ENCODE results near the gene RDH12.

RDH12 gene

DNA sequence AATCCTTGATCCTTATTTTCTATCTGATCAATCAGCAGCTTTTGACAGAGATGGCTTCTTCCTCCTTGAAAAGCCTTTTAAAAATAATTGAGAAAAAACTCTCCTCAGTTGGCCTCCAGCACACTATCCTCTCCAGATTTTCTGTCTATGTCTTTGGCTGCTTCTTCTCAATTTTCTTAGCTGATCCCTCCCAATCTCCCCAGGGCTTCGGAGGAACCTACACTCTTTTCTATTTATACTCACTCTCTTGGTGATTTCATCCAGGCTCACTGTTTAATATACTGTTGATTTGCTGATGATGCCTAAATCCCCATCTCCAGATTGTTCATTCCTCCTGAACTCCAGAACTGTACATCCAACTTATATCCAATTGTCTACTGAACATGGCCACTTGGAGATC is 54.8 kb downstream of the RDH12 start:
- no peak for DNase-seq

DNA sequence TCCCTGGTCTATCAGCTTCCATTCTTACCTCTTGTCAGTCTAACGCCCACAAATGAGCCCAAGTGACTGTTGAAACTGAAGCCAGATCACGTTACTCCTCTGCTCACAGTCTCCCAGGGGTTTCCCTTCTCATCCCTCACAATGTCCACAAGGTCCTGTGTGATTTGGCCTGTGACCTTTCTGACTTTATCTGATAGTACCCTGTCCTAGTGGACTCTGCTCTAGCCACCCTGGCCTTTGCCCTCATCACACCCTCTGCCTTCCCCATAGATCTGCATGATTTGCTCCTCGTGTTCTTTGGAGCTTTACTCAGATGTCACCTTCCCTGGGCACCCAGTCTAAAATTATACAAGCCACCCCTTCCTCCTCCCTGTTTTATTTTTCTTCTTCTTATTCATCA is 55.5 kb downstream of the RDH12 start:
- no peak for DNase-seq

DNA sequence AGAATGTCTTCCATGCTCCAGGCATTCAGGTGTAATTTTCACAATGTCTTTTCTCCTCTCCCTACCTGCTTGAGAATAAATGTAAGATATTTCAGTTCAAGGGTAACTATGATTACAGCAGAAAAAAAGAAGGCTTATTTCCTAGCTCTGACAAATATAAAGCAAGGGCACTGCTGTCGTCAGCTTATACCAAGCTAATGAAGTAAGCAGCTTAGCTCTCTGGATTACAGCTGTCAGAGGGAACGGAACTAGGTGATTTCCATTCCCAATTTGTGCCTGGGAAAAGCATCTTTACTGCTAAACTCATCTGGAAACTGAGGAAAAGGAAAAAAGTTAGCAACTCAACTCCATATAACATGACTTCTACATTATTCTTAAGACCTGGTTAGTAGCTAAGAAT is 58.2 kb downstream of the RDH12 start:
- no peak for DNase-seq

DNA sequence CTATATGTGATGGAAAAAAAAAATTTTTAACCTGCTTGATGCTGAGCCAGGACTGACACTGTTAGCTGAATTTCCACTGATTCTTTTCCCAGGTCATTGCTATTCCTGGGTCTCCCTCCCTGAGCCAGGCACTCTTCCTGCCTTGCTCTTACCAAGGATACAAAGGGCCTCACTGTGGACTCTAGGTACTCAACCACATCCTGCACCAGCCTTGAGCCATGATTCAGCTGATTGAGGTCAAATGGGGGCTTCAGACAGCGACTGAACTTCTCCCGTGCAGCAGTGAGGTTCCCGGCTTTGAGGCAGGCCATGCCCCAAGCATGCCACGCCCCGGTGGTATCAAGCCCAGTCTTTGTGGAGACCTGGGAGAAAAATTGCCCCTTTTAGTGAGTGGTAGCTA is 60.4 kb downstream of the RDH12 start:
- DNase-seq: no peak

DNA sequence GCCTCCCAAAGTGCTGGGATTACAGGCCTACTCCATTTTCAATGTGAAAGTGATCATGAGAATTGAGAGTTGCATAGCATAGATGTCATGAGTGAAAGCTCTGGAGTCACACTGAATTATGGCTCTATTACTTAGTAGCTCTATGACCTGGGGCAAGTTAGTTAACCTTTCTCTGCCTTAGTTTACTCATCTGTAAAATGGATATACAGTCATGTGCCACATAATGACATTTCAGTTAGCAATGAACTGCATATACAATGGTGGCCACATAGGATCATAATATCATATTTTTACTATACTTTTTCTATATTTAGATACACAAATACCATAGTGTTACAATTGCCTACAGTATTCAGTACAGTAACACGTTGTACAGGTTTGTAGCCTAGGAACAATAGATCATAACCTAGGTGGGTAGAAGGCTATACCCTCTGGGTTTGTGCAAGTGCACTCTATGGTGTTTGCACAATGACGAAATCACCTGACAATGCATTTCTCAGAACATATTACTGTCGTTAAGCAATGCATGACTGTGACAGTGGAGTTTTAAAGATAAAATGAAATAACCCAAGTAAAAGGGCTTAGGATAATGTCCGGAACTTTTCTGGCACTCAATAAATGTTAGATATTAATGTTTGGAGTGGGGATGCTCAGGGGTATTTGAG is 61.6 kb downstream of the RDH12 start:
- DNase-seq: no peak

DNA sequence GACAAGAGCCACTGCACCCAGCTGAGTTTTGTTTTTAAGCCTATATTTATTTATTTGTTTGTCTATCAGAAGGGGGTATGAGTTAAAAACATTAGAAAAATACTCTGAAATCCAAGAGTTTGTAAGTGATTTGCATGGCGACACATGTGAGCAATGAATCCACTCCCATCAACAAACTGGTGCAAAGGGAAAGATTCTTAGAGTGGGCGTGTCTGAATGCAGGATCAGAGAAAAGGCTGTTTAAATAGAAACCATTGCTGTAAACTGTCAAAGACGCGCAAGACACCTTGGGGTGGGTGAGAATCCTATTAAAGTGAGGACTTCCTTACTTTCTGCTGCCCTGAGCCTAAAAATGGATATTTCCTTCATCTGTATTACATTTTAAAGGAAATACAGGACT is 62.8 kb downstream of the RDH12 start:
- no peak for DNase-seq

DNA sequence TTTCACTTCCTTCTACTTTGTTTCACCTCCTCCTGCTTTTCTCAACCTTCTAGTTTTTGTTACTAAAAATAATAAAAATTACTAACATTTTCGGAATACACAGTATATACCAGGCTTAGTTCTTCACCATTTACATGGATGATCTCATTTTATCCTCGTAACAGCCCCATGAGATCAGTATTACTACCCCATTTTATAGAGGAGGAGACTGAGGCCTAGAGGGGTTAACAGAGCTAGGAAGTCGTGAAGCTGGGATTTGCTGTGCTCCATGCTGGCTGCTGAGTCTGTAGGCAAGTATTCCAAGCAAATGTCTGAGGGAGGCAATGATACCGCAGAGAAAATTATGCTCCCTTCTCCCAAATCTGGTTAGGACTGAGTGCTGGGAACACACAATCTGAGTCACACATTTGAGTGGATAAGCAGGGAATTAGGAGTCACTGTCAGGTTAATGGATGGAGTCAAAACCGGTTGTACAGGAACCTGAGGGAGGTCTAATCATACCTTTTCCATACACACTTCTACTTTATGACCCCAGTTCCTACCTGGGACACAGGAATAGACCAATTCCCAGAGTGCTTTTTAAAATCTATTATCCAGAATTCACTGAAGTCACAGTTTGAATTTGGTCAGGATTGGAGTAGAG is 63.6 kb downstream of the RDH12 start:
- no peak for DNase-seq

DNA sequence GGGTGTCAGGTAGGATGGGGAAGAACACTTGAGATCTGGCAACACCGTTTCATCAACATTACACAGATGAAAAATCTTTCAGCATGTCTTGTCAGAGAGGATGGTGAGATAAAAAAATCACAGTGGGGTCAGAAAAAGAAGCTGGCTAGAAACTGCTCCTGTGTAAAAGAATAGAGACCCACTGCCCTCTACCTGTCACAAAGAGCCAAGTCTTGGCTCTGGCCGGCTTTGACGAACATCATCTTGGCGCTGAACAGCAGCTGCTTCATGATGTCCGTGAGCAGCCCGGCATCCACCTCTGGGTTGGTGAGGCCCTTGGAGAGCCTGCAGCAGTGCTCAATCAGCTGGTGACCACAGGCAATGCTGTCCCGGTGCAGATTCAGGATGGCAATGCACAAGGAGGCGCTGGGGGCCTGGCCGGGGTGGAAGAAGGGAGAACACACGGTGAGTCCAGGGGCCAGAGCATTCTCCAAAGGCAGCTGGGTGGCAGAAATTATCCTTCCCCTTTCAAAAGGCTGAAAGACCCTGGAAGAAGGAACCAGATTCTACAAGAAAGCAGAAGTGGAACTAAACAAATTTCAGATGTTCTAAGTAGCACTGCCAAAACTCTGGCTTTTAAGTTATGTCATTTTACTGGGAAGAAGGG is 64.5 kb downstream of the RDH12 start:
- DNase-seq: no peak

DNA sequence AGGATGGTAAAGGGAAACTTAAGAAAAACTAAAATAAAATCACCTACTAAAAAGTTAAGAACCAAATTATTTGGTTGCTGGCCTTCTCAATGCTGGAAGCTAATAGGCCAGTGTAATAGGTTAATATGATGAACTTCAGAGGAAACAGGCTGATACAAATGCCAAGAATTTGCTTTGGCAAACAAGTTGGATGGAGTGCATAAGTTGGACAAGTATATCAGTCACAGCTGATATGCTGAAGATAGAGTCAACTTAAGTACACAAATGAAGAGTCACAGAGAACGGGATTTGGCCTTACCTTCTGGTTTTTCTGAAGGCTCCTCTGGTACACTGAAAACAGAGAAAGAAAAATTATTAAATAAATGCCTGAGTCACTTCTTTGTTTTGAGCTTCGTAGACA is 66.5 kb downstream of the RDH12 start:
- DNase-seq: no peak

DNA sequence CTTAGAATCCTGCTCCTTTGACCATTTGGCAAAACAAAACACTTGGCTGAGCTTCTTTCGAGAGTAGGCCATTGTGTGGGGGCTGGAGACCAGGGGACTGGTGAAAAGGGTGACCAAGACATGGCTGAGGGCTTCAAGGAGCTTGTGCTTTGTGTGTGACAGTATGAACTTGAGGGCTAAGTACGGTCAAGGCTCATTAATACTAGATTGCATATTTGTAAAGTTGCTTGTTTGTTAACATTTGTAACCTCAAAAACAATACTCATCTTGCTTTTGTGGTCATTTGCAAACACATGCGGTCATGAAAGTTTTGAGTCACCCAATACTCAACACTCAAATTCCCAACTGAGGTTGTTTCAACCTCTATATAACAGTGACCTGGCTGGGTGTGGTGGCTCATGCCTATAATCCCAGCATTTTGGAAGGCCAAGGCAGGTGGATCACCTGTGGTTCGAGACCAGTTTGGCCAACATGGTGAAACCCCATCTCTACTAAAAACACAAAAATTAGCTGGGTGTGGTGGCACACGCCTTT is 72.2 kb downstream of the RDH12 start:
- DNase-seq: no peak

DNA sequence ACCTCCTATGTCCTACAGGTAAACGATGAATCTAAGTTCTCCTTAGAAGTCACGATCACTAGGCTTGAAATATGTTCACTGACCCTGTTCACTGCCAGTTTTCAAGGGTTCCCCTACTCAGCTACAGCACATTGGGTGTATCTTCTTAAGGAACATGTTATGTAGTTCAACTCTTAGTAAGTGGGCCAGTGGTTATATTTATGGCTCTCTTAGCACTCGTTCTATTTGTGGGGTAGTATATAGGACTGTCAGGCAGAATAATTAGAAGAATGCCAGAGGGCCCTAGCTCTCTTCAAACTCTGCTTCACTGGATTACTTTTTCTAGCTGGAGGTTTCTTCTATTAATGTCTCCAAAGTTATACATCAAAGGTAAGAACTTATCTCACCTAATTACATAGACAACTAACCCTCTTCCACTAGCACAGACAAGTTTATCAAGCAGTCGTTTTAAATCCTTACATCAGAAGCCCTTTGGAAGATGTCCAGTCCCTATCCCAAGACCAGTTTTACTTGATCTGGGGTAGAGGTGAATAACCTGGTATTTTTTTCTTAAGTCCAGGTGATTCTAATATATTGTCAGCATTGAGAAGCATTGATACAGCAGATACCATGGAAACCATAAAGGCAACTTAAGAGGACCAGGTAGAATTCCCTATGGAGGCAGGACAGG is 75.1 kb downstream of the RDH12 start:
- no peak for DNase-seq

DNA sequence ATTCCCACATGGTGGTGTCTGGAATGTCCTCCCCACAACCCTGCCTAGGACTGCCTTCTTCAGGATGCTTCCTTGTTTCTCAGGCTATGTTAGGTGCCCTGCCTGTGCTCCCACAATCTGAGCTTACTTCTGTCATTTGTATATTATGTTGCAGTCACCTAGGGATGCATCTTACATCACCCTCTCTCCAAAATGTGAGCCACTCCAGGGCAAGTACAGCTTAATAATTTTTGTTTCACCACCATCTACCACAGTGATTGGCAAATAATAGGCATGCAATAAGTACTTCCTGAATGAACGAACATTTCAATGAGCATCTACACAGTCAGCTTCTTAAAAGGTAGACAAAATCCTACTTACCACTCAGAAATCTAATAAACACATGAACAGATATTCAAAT is 77.1 kb downstream of the RDH12 start:
- no peak for DNase-seq

DNA sequence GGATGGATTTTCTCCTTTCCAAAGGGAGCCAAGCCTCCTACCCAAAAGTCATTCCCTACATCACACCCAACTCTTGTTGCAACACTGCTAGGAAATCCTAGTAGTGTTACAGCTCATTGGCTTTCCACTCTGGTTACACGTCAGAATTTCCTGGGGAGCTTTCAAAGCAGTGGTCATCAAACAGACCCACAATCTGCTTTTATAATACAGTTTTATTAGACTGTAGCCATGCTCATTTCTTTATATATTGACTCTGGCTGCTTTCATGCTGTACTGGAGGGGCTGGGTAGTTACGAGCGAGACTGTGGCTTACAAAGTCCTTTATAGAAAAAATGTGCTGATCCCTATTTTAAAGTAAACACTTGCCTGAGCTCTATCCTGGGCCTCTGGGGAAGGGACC is 80.4 kb downstream of the RDH12 start:
- DNase-seq: no peak
